ENCODE results near the gene HCFC1. TPM values are rescaled to one million over a fixed set of nuclear protein-coding genes. Genes with fewer than 3 reads are reported as not detected.

HCFC1 gene
- total and polyA plus RNA-seq, 9 of the 15 experiments (the other 6 are each of a cell fraction or from before 2014, with no cell fraction given), result 2.8 to 133 (median 17.1) TPM

DNA sequence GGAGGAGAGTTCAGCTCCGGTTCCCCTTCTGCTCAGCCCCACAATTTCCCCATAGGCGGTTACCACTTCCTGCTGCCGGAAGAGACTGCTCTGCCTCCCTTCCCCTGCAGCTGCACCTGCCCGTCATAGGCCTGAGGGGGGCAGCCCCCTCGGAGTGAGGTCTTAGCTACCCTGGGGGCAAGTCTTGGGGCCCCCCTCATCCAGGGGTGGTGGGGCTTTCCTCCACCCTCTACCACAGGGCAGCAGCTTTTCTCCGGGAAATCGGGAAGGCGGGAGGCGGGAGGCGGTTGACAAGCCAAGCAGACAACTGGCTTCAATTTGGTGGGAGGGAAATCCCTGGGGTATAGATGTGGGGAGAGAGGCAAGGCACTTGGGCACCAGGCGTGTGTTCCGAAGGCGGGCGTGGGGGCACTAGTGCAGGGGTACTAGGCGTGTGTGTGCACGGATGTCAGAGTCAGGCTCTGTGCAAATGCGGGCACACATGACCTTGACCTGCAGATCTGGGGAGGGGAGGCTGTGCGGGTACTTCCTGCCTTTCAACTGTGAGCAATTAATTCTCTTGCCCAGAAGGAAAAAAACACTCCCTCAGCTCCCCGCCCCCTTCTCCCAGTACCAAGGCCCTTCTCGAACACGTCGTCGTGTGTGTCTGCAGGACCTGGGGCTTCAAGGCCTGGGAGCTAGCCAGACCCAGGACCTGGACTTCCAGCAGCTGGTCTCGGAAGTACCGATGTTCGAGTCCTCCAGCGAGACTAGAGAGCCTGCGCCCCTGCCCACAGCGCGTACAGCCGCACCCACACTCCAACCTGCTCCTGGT lies 44.6 kb downstream of the HCFC1 start (continued):
- TF ChIP-seq, protein P1, sequence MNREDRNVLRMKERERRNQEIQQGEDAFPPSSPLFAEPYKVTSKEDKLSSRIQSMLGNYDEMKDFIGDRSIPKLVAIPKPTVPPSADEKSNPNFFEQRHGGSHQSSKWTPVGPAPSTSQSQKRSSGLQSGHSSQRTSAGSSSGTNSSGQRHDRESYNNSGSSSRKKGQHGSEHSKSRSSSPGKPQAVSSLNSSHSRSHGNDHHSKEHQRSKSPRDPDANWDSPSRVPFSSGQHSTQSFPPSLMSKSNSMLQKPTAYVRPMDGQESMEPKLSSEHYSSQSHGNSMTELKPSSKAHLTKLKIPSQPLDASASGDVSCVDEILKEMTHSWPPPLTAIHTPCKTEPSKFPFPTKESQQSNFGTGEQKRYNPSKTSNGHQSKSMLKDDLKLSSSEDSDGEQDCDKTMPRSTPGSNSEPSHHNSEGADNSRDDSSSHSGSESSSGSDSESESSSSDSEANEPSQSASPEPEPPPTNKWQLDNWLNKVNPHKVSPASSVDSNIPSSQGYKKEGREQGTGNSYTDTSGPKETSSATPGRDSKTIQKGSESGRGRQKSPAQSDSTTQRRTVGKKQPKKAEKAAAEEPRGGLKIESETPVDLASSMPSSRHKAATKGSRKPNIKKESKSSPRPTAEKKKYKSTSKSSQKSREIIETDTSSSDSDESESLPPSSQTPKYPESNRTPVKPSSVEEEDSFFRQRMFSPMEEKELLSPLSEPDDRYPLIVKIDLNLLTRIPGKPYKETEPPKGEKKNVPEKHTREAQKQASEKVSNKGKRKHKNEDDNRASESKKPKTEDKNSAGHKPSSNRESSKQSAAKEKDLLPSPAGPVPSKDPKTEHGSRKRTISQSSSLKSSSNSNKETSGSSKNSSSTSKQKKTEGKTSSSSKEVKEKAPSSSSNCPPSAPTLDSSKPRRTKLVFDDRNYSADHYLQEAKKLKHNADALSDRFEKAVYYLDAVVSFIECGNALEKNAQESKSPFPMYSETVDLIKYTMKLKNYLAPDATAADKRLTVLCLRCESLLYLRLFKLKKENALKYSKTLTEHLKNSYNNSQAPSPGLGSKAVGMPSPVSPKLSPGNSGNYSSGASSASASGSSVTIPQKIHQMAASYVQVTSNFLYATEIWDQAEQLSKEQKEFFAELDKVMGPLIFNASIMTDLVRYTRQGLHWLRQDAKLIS (CRISPR knock-in tag; IDR thresholded peaks at IDR 0.05), result 0 out of 2 replicates have a peak, but pooled peaks have one; percentile 1
- TF ChIP-seq GABPB1 (CRISPR knock-in tag; IDR thresholded peaks at IDR 0.05) (peak; percentile 71), POLR2AphosphoS5 (IDR thresholded peaks at IDR 0.05; ENCODE audit: control insufficient read depth, insufficient read depth, low read depth, low read length) (0 out of 2 replicates have a peak, but pooled peaks have one; percentile 44), CREBBP (IDR thresholded peaks at IDR 0.05; ENCODE audit: low read depth, low read length) (no peak), YY1 (IDR thresholded peaks at IDR 0.05; ENCODE audit: borderline replicate concordance in 1 of 3, control insufficient read depth in 1 of 3, extremely low read depth in 1 of 3, insufficient read depth in 3 of 3, insufficient read length in 1 of 3, insufficient replicate concordance in 2 of 3, low read depth in 1 of 3, low read length in 2 of 3) (peak in 2 of 3 experiments; percentile 33 to 58), POLR2A (conservative IDR thresholded peaks at IDR 0.05) (peak; percentile 35), ZFP30 (CRISPR knock-in tag; IDR thresholded peaks at IDR 0.05; ENCODE audit: borderline replicate concordance) (no peak), FOXA3 (CRISPR knock-in tag; conservative IDR thresholded peaks at IDR 0.05 in 1 of 2, IDR thresholded peaks at IDR 0.05 in 1 of 2) (no peak), ARID1B (IDR thresholded peaks at IDR 0.05) (peak; percentile 37; the same call in 1 of the 2 replicates), GTF2E2 (tag; IDR thresholded peaks at IDR 0.05) (no peak), KLF16 (IDR thresholded peaks at IDR 0.05) (no peak), ZNF12 (CRISPR knock-in tag; IDR thresholded peaks at IDR 0.05) (0 out of 2 replicates have a peak, but pooled peaks have one; percentile 46)
- TF ChIP-seq, protein P2, sequence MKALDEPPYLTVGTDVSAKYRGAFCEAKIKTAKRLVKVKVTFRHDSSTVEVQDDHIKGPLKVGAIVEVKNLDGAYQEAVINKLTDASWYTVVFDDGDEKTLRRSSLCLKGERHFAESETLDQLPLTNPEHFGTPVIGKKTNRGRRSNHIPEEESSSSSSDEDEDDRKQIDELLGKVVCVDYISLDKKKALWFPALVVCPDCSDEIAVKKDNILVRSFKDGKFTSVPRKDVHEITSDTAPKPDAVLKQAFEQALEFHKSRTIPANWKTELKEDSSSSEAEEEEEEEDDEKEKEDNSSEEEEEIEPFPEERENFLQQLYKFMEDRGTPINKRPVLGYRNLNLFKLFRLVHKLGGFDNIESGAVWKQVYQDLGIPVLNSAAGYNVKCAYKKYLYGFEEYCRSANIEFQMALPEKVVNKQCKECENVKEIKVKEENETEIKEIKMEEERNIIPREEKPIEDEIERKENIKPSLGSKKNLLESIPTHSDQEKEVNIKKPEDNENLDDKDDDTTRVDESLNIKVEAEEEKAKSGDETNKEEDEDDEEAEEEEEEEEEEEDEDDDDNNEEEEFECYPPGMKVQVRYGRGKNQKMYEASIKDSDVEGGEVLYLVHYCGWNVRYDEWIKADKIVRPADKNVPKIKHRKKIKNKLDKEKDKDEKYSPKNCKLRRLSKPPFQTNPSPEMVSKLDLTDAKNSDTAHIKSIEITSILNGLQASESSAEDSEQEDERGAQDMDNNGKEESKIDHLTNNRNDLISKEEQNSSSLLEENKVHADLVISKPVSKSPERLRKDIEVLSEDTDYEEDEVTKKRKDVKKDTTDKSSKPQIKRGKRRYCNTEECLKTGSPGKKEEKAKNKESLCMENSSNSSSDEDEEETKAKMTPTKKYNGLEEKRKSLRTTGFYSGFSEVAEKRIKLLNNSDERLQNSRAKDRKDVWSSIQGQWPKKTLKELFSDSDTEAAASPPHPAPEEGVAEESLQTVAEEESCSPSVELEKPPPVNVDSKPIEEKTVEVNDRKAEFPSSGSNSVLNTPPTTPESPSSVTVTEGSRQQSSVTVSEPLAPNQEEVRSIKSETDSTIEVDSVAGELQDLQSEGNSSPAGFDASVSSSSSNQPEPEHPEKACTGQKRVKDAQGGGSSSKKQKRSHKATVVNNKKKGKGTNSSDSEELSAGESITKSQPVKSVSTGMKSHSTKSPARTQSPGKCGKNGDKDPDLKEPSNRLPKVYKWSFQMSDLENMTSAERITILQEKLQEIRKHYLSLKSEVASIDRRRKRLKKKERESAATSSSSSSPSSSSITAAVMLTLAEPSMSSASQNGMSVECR (CRISPR knock-in tag; IDR thresholded peaks at IDR 0.05), result peak; percentile 53; the same call in 1 of the 2 replicates
